ENCODE data around the gene DGLUCY.

DNA sequence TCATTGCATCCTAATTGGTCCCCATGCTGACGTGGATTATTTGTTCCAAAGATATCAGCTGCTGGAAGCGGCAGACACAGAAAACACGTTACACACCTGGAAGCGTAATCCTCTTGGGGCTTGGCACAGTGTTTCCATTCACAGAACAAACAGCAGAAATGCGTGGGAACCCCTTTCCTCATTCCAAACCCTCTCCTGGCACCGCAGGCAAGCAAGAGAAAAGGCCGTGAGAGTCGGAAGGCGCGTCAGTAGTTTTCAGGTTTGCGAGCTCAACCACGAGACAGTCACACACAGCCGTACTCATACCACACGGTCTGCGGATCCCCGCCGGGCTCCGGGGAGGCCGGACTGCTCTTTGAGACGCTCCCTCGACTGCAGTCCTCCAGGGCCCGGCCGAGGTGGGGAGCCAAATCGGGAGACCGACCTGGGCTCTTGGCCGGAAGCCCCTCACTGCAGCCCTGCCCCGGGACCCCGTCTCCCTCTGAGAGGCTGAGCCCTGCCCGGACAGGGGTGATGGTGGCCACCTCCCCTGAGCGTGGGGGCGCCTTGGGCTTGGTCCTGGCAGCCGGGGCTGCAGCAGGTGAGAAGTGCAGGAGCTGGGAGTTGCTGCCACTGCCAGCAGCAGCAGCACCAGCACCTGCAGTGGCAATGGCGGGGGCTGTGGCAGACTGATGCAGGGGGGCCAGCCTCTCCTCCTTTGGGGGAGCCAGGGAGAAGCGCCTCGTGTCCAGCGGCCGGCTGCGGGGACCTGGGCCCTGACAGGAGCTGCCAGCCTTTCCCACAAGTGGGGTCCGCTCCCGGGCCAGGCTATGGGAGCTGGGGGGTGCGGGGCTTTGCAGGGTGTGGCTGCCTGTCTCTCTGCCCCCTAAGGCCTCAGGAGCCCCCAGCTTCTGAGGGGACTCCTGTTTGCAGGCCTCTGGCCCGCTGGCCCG lies 158.7 kb downstream of the DGLUCY start:
- TF ChIP-seq, protein P1, sequence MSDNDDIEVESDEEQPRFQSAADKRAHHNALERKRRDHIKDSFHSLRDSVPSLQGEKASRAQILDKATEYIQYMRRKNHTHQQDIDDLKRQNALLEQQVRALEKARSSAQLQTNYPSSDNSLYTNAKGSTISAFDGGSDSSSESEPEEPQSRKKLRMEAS (IDR thresholded peaks at IDR 0.05) = no peak
- TF ChIP-seq, protein P2, sequence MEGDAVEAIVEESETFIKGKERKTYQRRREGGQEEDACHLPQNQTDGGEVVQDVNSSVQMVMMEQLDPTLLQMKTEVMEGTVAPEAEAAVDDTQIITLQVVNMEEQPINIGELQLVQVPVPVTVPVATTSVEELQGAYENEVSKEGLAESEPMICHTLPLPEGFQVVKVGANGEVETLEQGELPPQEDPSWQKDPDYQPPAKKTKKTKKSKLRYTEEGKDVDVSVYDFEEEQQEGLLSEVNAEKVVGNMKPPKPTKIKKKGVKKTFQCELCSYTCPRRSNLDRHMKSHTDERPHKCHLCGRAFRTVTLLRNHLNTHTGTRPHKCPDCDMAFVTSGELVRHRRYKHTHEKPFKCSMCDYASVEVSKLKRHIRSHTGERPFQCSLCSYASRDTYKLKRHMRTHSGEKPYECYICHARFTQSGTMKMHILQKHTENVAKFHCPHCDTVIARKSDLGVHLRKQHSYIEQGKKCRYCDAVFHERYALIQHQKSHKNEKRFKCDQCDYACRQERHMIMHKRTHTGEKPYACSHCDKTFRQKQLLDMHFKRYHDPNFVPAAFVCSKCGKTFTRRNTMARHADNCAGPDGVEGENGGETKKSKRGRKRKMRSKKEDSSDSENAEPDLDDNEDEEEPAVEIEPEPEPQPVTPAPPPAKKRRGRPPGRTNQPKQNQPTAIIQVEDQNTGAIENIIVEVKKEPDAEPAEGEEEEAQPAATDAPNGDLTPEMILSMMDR (IDR thresholded peaks at IDR 0.05 in 2 of 3, conservative IDR thresholded peaks at IDR 0.05 in 1 of 3; ENCODE audit: borderline replicate concordance in 1 of 3, insufficient read depth in 1 of 3, low read depth in 2 of 3, low read length in 2 of 3) = no peak
